ENCODE measurements around the gene TWIST2.

GRCh38 chr2:238808761-238809160 is 39.1 kb upstream of the TWIST2 start:
- TF ChIP-seq CTCF (IDR thresholded peaks at IDR 0.05 in 2 of 3, conservative IDR thresholded peaks at IDR 0.05 in 1 of 3; ENCODE audit: control insufficient read depth in 2 of 3, extremely low read depth in 1 of 3, insufficient read depth in 1 of 3, low read depth in 3 of 3, low read length in 3 of 3) (no peak), EP300 (IDR thresholded peaks at IDR 0.05; ENCODE audit: borderline replicate concordance in 1 of 2, control insufficient read depth in 1 of 2, low read depth in 2 of 2, low read length in 2 of 2) (no peak), SUPT20H (IDR thresholded peaks at IDR 0.05; ENCODE audit: borderline replicate concordance, control insufficient read depth, low read depth, low read length) (no peak), POLR2A (IDR thresholded peaks at IDR 0.05; ENCODE audit: low read depth, low read length) (no peak), ZNF24 (IDR thresholded peaks at IDR 0.05) (no peak), MXI1 (IDR thresholded peaks at IDR 0.05; ENCODE audit: low read depth, low read length) (no peak), SP1 (IDR thresholded peaks at IDR 0.05; ENCODE audit: low read depth, low read length) (no peak), GATAD2B (conservative IDR thresholded peaks at IDR 0.05; ENCODE audit: low read depth) (no peak), ZNF274 (IDR thresholded peaks at IDR 0.05; ENCODE audit: insufficient read depth, insufficient read length) (no peak), SUZ12 (IDR thresholded peaks at IDR 0.05; ENCODE audit: unreplicated experiment) (no peak)
- TF ChIP-seq, protein P1, sequence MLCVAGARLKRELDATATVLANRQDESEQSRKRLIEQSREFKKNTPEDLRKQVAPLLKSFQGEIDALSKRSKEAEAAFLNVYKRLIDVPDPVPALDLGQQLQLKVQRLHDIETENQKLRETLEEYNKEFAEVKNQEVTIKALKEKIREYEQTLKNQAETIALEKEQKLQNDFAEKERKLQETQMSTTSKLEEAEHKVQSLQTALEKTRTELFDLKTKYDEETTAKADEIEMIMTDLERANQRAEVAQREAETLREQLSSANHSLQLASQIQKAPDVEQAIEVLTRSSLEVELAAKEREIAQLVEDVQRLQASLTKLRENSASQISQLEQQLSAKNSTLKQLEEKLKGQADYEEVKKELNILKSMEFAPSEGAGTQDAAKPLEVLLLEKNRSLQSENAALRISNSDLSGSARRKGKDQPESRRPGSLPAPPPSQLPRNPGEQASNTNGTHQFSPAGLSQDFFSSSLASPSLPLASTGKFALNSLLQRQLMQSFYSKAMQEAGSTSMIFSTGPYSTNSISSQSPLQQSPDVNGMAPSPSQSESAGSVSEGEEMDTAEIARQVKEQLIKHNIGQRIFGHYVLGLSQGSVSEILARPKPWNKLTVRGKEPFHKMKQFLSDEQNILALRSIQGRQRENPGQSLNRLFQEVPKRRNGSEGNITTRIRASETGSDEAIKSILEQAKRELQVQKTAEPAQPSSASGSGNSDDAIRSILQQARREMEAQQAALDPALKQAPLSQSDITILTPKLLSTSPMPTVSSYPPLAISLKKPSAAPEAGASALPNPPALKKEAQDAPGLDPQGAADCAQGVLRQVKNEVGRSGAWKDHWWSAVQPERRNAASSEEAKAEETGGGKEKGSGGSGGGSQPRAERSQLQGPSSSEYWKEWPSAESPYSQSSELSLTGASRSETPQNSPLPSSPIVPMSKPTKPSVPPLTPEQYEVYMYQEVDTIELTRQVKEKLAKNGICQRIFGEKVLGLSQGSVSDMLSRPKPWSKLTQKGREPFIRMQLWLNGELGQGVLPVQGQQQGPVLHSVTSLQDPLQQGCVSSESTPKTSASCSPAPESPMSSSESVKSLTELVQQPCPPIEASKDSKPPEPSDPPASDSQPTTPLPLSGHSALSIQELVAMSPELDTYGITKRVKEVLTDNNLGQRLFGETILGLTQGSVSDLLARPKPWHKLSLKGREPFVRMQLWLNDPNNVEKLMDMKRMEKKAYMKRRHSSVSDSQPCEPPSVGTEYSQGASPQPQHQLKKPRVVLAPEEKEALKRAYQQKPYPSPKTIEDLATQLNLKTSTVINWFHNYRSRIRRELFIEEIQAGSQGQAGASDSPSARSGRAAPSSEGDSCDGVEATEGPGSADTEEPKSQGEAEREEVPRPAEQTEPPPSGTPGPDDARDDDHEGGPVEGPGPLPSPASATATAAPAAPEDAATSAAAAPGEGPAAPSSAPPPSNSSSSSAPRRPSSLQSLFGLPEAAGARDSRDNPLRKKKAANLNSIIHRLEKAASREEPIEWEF (IDR thresholded peaks at IDR 0.05; ENCODE audit: insufficient replicate concordance, low read depth, low read length): no peak
